Common myeloid progenitor, CD34-positive (primary cell): ENCODE measurements around the gene TOGARAM1.
"Not testable (repeated sequence)": the region's sequence is repeated elsewhere in the genome, so short reads cannot be mapped to it uniquely, and the experiment has no call there.

Source experiments
- CTCF ChIA-PET: fragments of 350-600 bp; sonication (Branson Sonifier 250); formaldehyde crosslinking; loops from one replicate; lab custom pipeline; 2021; ENCODE audit warnings: antibody characterized with exemption; lab: Charles Lee
- POLR2A ChIA-PET: fragments of 350-600 bp; sonication (Branson Sonifier 250); formaldehyde crosslinking; loops from one replicate; lab custom pipeline; 2021; ENCODE audit warnings: antibody characterized with exemption; lab: Charles Lee
- DNase-seq, 3 donors: peaks; one replicate each; pipeline versions ENCODE4 v3.0.0 to v3.0.0-alpha.2; 2013
- H3K27ac ChIP-seq, 2 experiments: 1 replicate in 1 of 2; 2 replicates in 1 of 2; pipeline ENCODE4 v1.7.0; 2013; ENCODE audit warnings: inconsistent platforms in 2 of 2, low read length in 2 of 2, mild to moderate bottlenecking in 2 of 2, low read depth in 1 of 2, moderate library complexity in 1 of 2; ENCODE audit not compliant: severe bottlenecking in 2 of 2, insufficient read depth in 1 of 2, poor library complexity in 1 of 2
- H3K27me3 ChIP-seq, 5 experiments: replicated peaks in 2 of 5; 1 replicate in 3 of 5; 2 replicates in 2 of 5; pipeline versions ENCODE4 v1.6.1 to v1.7.0; 2013; ENCODE audit warnings: low read length in 4 of 5, mild to moderate bottlenecking in 2 of 5, moderate library complexity in 2 of 5, inconsistent platforms in 1 of 5; ENCODE audit not compliant: insufficient read depth in 5 of 5, control insufficient read depth in 4 of 5
- H3K36me3 ChIP-seq, 4 experiments: 1 replicate in 2 of 4; 2 replicates in 2 of 4; pipeline versions ENCODE4 v1.6.1 to v1.7.0; 2013; ENCODE audit warnings: low read length in 3 of 4, control low read depth in 1 of 4, mild to moderate bottlenecking in 1 of 4; ENCODE audit not compliant: control insufficient read depth in 4 of 4, insufficient read depth in 4 of 4
- H3K4me1 ChIP-seq, 4 experiments: 1 replicate in 3 of 4; 2 replicates in 1 of 4; pipeline versions ENCODE4 v1.6.1 to v1.7.1; 2013; ENCODE audit warnings: low read length in 3 of 4, mild to moderate bottlenecking in 3 of 4, control low read depth in 1 of 4, inconsistent platforms in 1 of 4, moderate library complexity in 1 of 4; ENCODE audit not compliant: control insufficient read depth in 4 of 4, insufficient read depth in 4 of 4; ENCODE audit errors: control extremely low read depth in 1 of 4
- H3K4me3 ChIP-seq, 7 experiments: 1 replicate in 4 of 7; 2 replicates in 3 of 7; pipeline versions ENCODE4 v1.5.1 to v1.7.0; 2013; ENCODE audit warnings: mild to moderate bottlenecking in 7 of 7, low read length in 6 of 7, moderate library complexity in 6 of 7, inconsistent platforms in 2 of 7, low read depth in 2 of 7, control low read depth in 1 of 7; ENCODE audit not compliant: insufficient read depth in 4 of 7, control insufficient read depth in 1 of 7; ENCODE audit errors: extremely low read depth in 1 of 7
- H3K9me3 ChIP-seq, 5 experiments: 1 replicate in 4 of 5; 2 replicates in 1 of 5; pipeline versions ENCODE4 v1.6.1 to v1.7.1; 2013; ENCODE audit warnings: low read length in 4 of 5, mild to moderate bottlenecking in 2 of 5, inconsistent platforms in 1 of 5, low read depth in 1 of 5, moderate library complexity in 1 of 5; ENCODE audit not compliant: control insufficient read depth in 4 of 5, insufficient read depth in 2 of 5; ENCODE audit errors: control extremely low read depth in 1 of 5
- WGBS: methylation state at CpG from one replicate; pipeline ENCODE4 v1.1.5; 2013; ENCODE audit not compliant: insufficient coverage; 5-methylcytosine and 5-hydroxymethylcytosine counted together

TOGARAM1 gene

GRCh38 chr14:45080416-45080968 lies 118.5 kb downstream of the TOGARAM1 start:
- POLR2A ChIA-PET, DNase-seq, CTCF ChIA-PET, H3K4me3 ChIP-seq, H3K27ac ChIP-seq, H3K9me3 ChIP-seq, H3K27me3 ChIP-seq, H3K36me3 ChIP-seq: not testable (repeated sequence)
- 99% methylated on average over 24 of the region's 40 CpGs for WGBS
- peaks cover 0 to 17% (median 4%) of the 10 kb centered on the region in 4 experiments for H3K4me1 ChIP-seq

GRCh38 chr14:45081096-45081495 lies 119.1 kb downstream of the TOGARAM1 start:
- H3K4me3 ChIP-seq, H3K27ac ChIP-seq, H3K36me3 ChIP-seq, H3K9me3 ChIP-seq, H3K27me3 ChIP-seq, POLR2A ChIA-PET, DNase-seq, CTCF ChIA-PET: not testable (repeated sequence)
- WGBS, result 100% methylated on average over 2 of the region's 3 CpGs
- peaks cover 0 to 22% (median 7%) of the 10 kb centered on the region in 4 experiments for H3K4me1 ChIP-seq

GRCh38 chr14:45082420-45082819 lies 120.4 kb downstream of the TOGARAM1 start:
- no peak for DNase-seq
- Histone ChIP-seq H3K27me3 (no peaks in the 10 kb centered on the region), H3K27ac (no peak overlapping the region), H3K36me3 (no peaks in the 10 kb centered on the region), H3K9me3 (no peaks in the 10 kb centered on the region), H3K4me3 (no peak overlapping the region), H3K4me1 (peaks cover 0 to 26% (median 8%) of the 10 kb centered on the region in 4 experiments)
- 100% methylated on average over 2 of the region's 2 CpGs for WGBS
- ChIA-PET CTCF (interaction anchor here (0.6 kb wide), 1 partner anchor 105 kb away, joined by 5 read pairs; no protein-coding TSS in a partner anchor), POLR2A (no interaction called here)

GRCh38 chr14:45083617-45083975 lies 121.6 kb downstream of the TOGARAM1 start:
- DNase-seq, result no peak
- Histone ChIP-seq H3K4me1 (peaks cover 0 to 29% (median 8%) of the 10 kb centered on the region in 4 experiments), H3K9me3 (no peaks in the 10 kb centered on the region), H3K4me3 (peak overlapping the region in 6 of 7 experiments; percentile 58 to 93 (median 86)), H3K36me3 (no peaks in the 10 kb centered on the region), H3K27ac (peak overlapping the region; percentile 78 to 88), H3K27me3 (no peaks in the 10 kb centered on the region)
- CTCF ChIA-PET, result interaction anchor here (2.2 kb wide), 1 partner anchor 11 kb away, joined by 6 read pairs; no protein-coding TSS in a partner anchor
- POLR2A ChIA-PET, result no interaction called here
- WGBS, result 0% methylated on average over 6 of the region's 10 CpGs

GRCh38 chr14:45083976-45084722 lies 122.2 kb downstream of the TOGARAM1 start, which contains the start of gene PRPF39:
PRPF39 (plus strand) TSS chr14:45084116; CDS start chr14:45095240, 11,124 bp downstream.
- ChIA-PET CTCF (interaction anchor here (0.5 to 2.2 kb wide), 6 partner anchors 11 to 170 kb away, joined by 3 to 6 read pairs (median 4); no protein-coding TSS in a partner anchor), POLR2A (no interaction called here)
- peak within 1 kb of the TSS; percentile 88 to 90 for H3K27ac ChIP-seq
- no peaks in the 10 kb centered on the region for H3K36me3 ChIP-seq
- H3K27me3 ChIP-seq, result no peaks in the 10 kb centered on the region
- no peaks in the 10 kb centered on the region for H3K9me3 ChIP-seq
- peak within 1 kb of the TSS; percentile 64 to 93 (median 87) for H3K4me3 ChIP-seq
- peaks cover 0 to 29% (median 8%) of the 10 kb centered on the region in 4 experiments for H3K4me1 ChIP-seq
- WGBS, result under 1% methylated on average over 27 of the region's 49 CpGs
- DNase-seq, result peak; percentile 91 to 97 (median 96)

- peak in 1 of 3 donors; percentile 8 for DNase-seq
- Histone ChIP-seq H3K4me1 (peaks cover 0 to 31% (median 8%) of the 10 kb centered on the region in 4 experiments), H3K4me3 (peak overlapping the region in 6 of 7 experiments; percentile 64 to 93 (median 86)), H3K9me3 (no peaks in the 10 kb centered on the region), H3K27me3 (no peaks in the 10 kb centered on the region), H3K27ac (peak overlapping the region; percentile 88 to 90), H3K36me3 (no peaks in the 10 kb centered on the region)
- no CpG with 5 or more reads among the region's 4 CpGs for WGBS
- ChIA-PET POLR2A (no interaction called here), CTCF (interaction anchor here (0.9 to 2.2 kb wide), 5 partner anchors 10 to 171 kb away, joined by 3 to 6 read pairs (median 3); partner anchors contain the start of gene MIS18BP1)
Measured at GRCh38 chr14:45084946-45085346, 123.0 kb downstream of the TOGARAM1 start.
